GM12878 (cell line): Measurements from ENCODE around the gene SAFB. TPM values are rescaled to one million over a fixed set of nuclear protein-coding genes. Genes with fewer than 3 reads are reported as not detected.

ENCODE experiments used
- FOXK2 ChIP-seq: fragments of 450-650 bp; IDR thresholded peaks from 2 replicates; pipeline ENCODE4 v1.6.1; 2017; ENCODE audit warnings: mild to moderate bottlenecking, moderate library complexity
- FOXM1 ChIP-seq: IDR thresholded peaks from 2 replicates; pipeline ENCODE4 v1.6.1; 2012; ENCODE audit warnings: low read depth, mild to moderate bottlenecking, inconsistent platforms, low read length, moderate library complexity
- HDGF ChIP-seq: fragments of 450-650 bp; IDR thresholded peaks from 2 replicates; pipeline ENCODE4 v1.6.1; 2016; ENCODE audit warnings: antibody characterized with exemption
- KAT2A ChIP-seq: conservative IDR thresholded peaks from 2 replicates; pipeline ENCODE4 v1.6.1; 2011; ENCODE audit warnings: low read depth, low read length; ENCODE audit not compliant: control insufficient read depth
- NR2C1 ChIP-seq: fragments of 450-650 bp; IDR thresholded peaks from 2 replicates; pipeline ENCODE4 v1.6.1; 2017; ENCODE audit warnings: antibody characterized with exemption, mild to moderate bottlenecking, moderate library complexity
- NR2F1 ChIP-seq: fragments of 450-650 bp; conservative IDR thresholded peaks from 2 replicates; pipeline ENCODE4 v1.6.1; 2017; ENCODE audit warnings: mild to moderate bottlenecking
- POLR2AphosphoS2 ChIP-seq: IDR thresholded peaks from 2 replicates; pipeline ENCODE4 v1.6.1; 2011; ENCODE audit warnings: low read depth, mild to moderate bottlenecking, low read length, improper control_type of control experiment, moderate library complexity
- WRNIP1 ChIP-seq: IDR thresholded peaks from 2 replicates; pipeline ENCODE4 v1.6.1; 2011; ENCODE audit warnings: low read depth, low read length, improper control_type of control experiment, borderline replicate concordance
- ZNF207 ChIP-seq: fragments of 450-650 bp; IDR thresholded peaks from 2 replicates; pipeline ENCODE4 v1.6.1; 2014; ENCODE audit warnings: antibody characterized with exemption, mild to moderate bottlenecking, borderline replicate concordance
- ZSCAN29 ChIP-seq: fragments of 450-650 bp; IDR thresholded peaks from 2 replicates; pipeline ENCODE4 v1.6.1; 2017; ENCODE audit warnings: mild to moderate bottlenecking, moderate library complexity
- polyA plus RNA-seq, 11 experiments: library from polyadenylated mRNA; depleted of rRNA in 4 of 11; unstranded in 6 of 11; stranded (reverse) in 5 of 11; fragments of >200 nt; fragmentation: Nextera tagmentation in 4 of 11; fragmentation: Illumina TruSeq in 1 of 11; extraction: Ambion mirVana in 4 of 11; extraction: Trizol in 1 of 11; gene quantifications; 1 replicate in 1 of 11; 2 replicates in 10 of 11; pipeline versions ENCODE4 v1.2.1 to v1.2.3, GENCODE V29; 2011 to 2016; ENCODE audit warnings: inconsistent platforms in 2 of 11, missing spikeins in 2 of 11, low read depth in 1 of 11
- total RNA-seq, 4 experiments: library from RNA; depleted of rRNA in 3 of 4; stranded (reverse); fragments of >200 nt in 3 of 4; fragmentation: Illumina TruSeq in 1 of 4; extraction: Trizol in 1 of 4; gene quantifications; 2 replicates each; pipeline versions ENCODE4 v1.2.1 to v1.2.3, GENCODE V29; 2013 to 2021
- TF ChIP-seq, protein P1 (sequence below): IDR thresholded peaks from 2 replicates; pipeline ENCODE4 v1.6.1; 2011; ENCODE audit warnings: mild to moderate bottlenecking, low read depth, low read length, moderate library complexity; ENCODE audit not compliant: insufficient replicate concordance
- TF ChIP-seq, protein P2 (sequence below): fragments of 450-650 bp; formaldehyde crosslinking; IDR thresholded peaks from 2 replicates; pipeline ENCODE4 v1.4.0; 2020; ENCODE audit warnings: mild to moderate bottlenecking, moderate library complexity
- TF ChIP-seq, protein P3 (sequence below): fragments of 450-650 bp; IDR thresholded peaks from 2 replicates; pipeline ENCODE4 v1.6.1; 2018; ENCODE audit warnings: borderline replicate concordance, mild to moderate bottlenecking; ENCODE audit not compliant: partially characterized antibody
- TF ChIP-seq, protein P4 (sequence below): fragments of 450-650 bp; IDR thresholded peaks from 2 replicates; pipeline ENCODE4 v1.6.1; 2017; ENCODE audit warnings: mild to moderate bottlenecking, moderate library complexity

SAFB gene
- total and polyA plus RNA-seq, 10 of the 15 experiments (the other 5 are each of a cell fraction or from before 2014, with no cell fraction given): 1.6 to 131 (median 61.2) TPM

DNA sequence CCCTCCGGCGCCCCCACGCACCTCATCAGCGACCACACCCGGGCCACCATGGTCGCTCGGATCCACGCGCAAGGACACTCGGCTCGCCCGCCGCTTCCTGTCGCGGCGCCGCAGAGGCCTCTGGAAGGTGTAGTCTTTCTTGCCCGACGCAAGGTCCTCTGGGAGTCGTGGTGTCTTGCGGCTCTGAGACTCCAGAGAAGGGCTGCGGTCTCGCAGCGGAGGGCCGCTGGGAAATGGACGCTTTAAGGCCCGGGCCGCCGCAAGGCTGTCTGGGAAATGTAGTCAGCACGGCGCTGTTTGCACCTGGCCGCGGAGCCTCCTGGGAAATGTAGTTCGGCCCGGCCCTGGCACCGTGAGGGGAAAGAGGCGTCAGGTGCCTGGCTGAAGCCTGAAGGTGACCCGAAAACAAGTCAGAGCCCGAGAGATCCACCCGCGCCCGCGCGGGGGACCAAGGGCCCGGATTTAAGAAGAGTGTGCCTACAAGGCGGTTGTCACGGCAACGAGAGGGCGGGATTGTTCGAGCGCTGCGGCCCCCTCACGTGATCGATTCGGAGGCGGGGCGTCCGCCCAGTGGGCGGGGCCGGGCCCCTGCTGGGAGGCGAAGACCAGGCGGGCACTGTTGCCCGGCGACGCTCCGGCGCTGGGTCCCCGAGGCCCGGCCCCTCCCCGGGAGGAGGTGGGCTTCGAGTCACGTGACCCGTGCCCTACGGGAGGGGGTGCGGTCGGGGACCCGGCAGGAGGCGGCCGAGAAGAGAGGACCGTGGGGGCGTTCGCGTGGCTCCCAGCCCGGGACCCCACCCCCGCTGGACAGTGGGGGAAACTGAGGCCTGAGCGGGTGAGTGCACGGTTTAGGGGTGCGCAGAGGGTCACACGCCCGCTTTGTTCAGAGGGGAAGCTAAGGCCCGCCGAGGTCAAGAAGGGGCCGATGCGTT lies 57.8 kb downstream of the SAFB start, which contains the start of the genes HSD11B1L and MICOS13 (continued):
- TF ChIP-seq NR2F1 (0 out of 2 replicates have a peak, but pooled peaks have one; percentile 9), WRNIP1 (no peak), FOXK2 (no peak), ZNF207 (peak; percentile 85; the same call in 1 of the 2 replicates), NR2C1 (peak; percentile 84), FOXM1 (no peak), KAT2A (no peak), ZSCAN29 (no peak), HDGF (peak; percentile 86), POLR2AphosphoS2 (peak; percentile 84; the same call in 1 of the 2 replicates)
- TF ChIP-seq, protein P1, sequence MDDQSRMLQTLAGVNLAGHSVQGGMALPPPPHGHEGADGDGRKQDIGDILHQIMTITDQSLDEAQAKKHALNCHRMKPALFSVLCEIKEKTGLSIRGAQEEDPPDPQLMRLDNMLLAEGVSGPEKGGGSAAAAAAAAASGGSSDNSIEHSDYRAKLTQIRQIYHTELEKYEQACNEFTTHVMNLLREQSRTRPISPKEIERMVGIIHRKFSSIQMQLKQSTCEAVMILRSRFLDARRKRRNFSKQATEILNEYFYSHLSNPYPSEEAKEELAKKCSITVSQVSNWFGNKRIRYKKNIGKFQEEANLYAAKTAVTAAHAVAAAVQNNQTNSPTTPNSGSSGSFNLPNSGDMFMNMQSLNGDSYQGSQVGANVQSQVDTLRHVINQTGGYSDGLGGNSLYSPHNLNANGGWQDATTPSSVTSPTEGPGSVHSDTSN: no peak
- TF ChIP-seq, protein P2, sequence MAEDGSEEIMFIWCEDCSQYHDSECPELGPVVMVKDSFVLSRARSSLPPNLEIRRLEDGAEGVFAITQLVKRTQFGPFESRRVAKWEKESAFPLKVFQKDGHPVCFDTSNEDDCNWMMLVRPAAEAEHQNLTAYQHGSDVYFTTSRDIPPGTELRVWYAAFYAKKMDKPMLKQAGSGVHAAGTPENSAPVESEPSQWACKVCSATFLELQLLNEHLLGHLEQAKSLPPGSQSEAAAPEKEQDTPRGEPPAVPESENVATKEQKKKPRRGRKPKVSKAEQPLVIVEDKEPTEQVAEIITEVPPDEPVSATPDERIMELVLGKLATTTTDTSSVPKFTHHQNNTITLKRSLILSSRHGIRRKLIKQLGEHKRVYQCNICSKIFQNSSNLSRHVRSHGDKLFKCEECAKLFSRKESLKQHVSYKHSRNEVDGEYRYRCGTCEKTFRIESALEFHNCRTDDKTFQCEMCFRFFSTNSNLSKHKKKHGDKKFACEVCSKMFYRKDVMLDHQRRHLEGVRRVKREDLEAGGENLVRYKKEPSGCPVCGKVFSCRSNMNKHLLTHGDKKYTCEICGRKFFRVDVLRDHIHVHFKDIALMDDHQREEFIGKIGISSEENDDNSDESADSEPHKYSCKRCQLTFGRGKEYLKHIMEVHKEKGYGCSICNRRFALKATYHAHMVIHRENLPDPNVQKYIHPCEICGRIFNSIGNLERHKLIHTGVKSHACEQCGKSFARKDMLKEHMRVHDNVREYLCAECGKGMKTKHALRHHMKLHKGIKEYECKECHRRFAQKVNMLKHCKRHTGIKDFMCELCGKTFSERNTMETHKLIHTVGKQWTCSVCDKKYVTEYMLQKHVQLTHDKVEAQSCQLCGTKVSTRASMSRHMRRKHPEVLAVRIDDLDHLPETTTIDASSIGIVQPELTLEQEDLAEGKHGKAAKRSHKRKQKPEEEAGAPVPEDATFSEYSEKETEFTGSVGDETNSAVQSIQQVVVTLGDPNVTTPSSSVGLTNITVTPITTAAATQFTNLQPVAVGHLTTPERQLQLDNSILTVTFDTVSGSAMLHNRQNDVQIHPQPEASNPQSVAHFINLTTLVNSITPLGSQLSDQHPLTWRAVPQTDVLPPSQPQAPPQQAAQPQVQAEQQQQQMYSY (CRISPR knock-in tag): peak; percentile 68; the same call in 1 of the 2 replicates
- TF ChIP-seq, protein P3, sequence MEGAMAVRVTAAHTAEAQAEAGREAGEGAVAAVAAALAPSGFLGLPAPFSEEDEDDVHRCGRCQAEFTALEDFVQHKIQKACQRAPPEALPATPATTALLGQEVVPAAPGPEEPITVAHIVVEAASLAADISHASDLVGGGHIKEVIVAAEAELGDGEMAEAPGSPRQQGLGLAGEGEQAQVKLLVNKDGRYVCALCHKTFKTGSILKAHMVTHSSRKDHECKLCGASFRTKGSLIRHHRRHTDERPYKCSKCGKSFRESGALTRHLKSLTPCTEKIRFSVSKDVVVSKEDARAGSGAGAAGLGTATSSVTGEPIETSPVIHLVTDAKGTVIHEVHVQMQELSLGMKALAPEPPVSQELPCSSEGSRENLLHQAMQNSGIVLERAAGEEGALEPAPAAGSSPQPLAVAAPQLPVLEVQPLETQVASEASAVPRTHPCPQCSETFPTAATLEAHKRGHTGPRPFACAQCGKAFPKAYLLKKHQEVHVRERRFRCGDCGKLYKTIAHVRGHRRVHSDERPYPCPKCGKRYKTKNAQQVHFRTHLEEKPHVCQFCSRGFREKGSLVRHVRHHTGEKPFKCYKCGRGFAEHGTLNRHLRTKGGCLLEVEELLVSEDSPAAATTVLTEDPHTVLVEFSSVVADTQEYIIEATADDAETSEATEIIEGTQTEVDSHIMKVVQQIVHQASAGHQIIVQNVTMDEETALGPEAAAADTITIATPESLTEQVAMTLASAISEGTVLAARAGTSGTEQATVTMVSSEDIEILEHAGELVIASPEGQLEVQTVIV: peak; percentile 53
- TF ChIP-seq, protein P4, sequence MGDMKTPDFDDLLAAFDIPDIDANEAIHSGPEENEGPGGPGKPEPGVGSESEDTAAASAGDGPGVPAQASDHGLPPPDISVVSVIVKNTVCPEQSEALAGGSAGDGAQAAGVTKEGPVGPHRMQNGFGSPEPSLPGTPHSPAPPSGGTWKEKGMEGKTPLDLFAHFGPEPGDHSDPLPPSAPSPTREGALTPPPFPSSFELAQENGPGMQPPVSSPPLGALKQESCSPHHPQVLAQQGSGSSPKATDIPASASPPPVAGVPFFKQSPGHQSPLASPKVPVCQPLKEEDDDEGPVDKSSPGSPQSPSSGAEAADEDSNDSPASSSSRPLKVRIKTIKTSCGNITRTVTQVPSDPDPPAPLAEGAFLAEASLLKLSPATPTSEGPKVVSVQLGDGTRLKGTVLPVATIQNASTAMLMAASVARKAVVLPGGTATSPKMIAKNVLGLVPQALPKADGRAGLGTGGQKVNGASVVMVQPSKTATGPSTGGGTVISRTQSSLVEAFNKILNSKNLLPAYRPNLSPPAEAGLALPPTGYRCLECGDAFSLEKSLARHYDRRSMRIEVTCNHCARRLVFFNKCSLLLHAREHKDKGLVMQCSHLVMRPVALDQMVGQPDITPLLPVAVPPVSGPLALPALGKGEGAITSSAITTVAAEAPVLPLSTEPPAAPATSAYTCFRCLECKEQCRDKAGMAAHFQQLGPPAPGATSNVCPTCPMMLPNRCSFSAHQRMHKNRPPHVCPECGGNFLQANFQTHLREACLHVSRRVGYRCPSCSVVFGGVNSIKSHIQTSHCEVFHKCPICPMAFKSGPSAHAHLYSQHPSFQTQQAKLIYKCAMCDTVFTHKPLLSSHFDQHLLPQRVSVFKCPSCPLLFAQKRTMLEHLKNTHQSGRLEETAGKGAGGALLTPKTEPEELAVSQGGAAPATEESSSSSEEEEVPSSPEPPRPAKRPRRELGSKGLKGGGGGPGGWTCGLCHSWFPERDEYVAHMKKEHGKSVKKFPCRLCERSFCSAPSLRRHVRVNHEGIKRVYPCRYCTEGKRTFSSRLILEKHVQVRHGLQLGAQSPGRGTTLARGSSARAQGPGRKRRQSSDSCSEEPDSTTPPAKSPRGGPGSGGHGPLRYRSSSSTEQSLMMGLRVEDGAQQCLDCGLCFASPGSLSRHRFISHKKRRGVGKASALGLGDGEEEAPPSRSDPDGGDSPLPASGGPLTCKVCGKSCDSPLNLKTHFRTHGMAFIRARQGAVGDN: no peak; the same call in 1 of the 2 replicates
